GM12878 (cell line): ENCODE measurements around the gene HMGCL. TPM values are rescaled to one million over a fixed set of nuclear protein-coding genes. Genes with fewer than 3 reads are reported as not detected.
A peak's percentile ranks its signal among the peaks of the same experiment; 100 is the strongest.

Source experiments
- BCLAF1 ChIP-seq: fragments of 450-650 bp; IDR thresholded peaks from 2 replicates; pipeline ENCODE4 v1.6.1; 2017; ENCODE audit warnings: antibody characterized with exemption, mild to moderate bottlenecking, moderate library complexity
- BHLHE40 ChIP-seq, 2 experiments: fragments of 450-650 bp in 1 of 2; IDR thresholded peaks; 2 replicates each; pipeline ENCODE4 v1.6.1; 2011 to 2017; ENCODE audit warnings: low read depth in 2 of 2, borderline replicate concordance in 1 of 2, improper control_type of control experiment in 1 of 2, low read length in 1 of 2, mild to moderate bottlenecking in 1 of 2
- CREM ChIP-seq: IDR thresholded peaks from 2 replicates; pipeline ENCODE4 v1.6.1; 2014; ENCODE audit warnings: antibody characterized with exemption, low read depth
- E2F8 ChIP-seq: fragments of 450-650 bp; IDR thresholded peaks from 2 replicates; pipeline ENCODE4 v1.6.1; 2018; ENCODE audit warnings: mild to moderate bottlenecking, low read depth, moderate library complexity; ENCODE audit not compliant: partially characterized antibody
- EP300 ChIP-seq, 2 experiments: fragments of 150-350 bp in 1 of 2; IDR thresholded peaks; 2 replicates each; pipeline ENCODE4 v1.6.1; 2011 to 2012; ENCODE audit warnings: low read depth in 2 of 2, low read length in 2 of 2, borderline replicate concordance in 1 of 2, improper control_type of control experiment in 1 of 2, inconsistent platforms in 1 of 2; ENCODE audit not compliant: control insufficient read depth in 1 of 2
- FOS ChIP-seq: IDR thresholded peaks from 3 replicates; pipeline ENCODE4 v1.6.1; 2011; ENCODE audit warnings: borderline replicate concordance; ENCODE audit not compliant: insufficient read length; ENCODE audit errors: extremely low read depth
- JUNB ChIP-seq: IDR thresholded peaks from 2 replicates; pipeline ENCODE4 v1.6.1; 2016; ENCODE audit warnings: antibody characterized with exemption, mild to moderate bottlenecking
- MEF2A ChIP-seq: IDR thresholded peaks from 2 replicates; pipeline ENCODE4 v1.6.1; 2011; ENCODE audit warnings: low read depth, mild to moderate bottlenecking, low read length, moderate library complexity; ENCODE audit not compliant: insufficient read depth
- NFYB ChIP-seq: IDR thresholded peaks from 2 replicates; pipeline ENCODE4 v1.6.1; 2011; ENCODE audit warnings: low read depth, mild to moderate bottlenecking, low read length, improper control_type of control experiment, moderate library complexity; ENCODE audit not compliant: insufficient read depth
- NR2C1 ChIP-seq: fragments of 450-650 bp; IDR thresholded peaks from 2 replicates; pipeline ENCODE4 v1.6.1; 2017; ENCODE audit warnings: antibody characterized with exemption, mild to moderate bottlenecking, moderate library complexity
- NR2C2 ChIP-seq: IDR thresholded peaks from 2 replicates; pipeline ENCODE4 v1.6.1; 2011; ENCODE audit warnings: borderline replicate concordance, low read depth; ENCODE audit not compliant: control insufficient read depth, insufficient read length
- PAX8 ChIP-seq: fragments of 450-650 bp; IDR thresholded peaks from 2 replicates; pipeline ENCODE4 v1.6.1; 2017; ENCODE audit warnings: mild to moderate bottlenecking, moderate library complexity
- RFX5 ChIP-seq: IDR thresholded peaks from 2 replicates; pipeline ENCODE4 v1.6.1; 2011; ENCODE audit warnings: low read depth, low read length, improper control_type of control experiment
- SIN3A ChIP-seq: IDR thresholded peaks from 2 replicates; pipeline ENCODE4 v1.6.1; 2012; ENCODE audit warnings: low read depth, low read length, improper control_type of control experiment
- SMC3 ChIP-seq: IDR thresholded peaks from 2 replicates; pipeline ENCODE4 v1.6.1; 2011; ENCODE audit warnings: low read length, improper control_type of control experiment, borderline replicate concordance
- SP1 ChIP-seq: IDR thresholded peaks from one replicate; pipeline ENCODE4 v1.6.1; 2011; ENCODE audit warnings: low read depth, low read length
- TARDBP ChIP-seq: IDR thresholded peaks from 2 replicates; pipeline ENCODE4 v1.6.1; 2016; ENCODE audit warnings: borderline replicate concordance
- polyA plus RNA-seq, 11 experiments: library from polyadenylated mRNA; depleted of rRNA in 4 of 11; unstranded in 6 of 11; stranded (reverse) in 5 of 11; fragments of >200 nt; fragmentation: Nextera tagmentation in 4 of 11; fragmentation: Illumina TruSeq in 1 of 11; extraction: Ambion mirVana in 4 of 11; extraction: Trizol in 1 of 11; gene quantifications; 1 replicate in 1 of 11; 2 replicates in 10 of 11; pipeline versions ENCODE4 v1.2.1 to v1.2.3, GENCODE V29; 2011 to 2016; ENCODE audit warnings: inconsistent platforms in 2 of 11, missing spikeins in 2 of 11, low read depth in 1 of 11
- total RNA-seq, 4 experiments: library from RNA; depleted of rRNA in 3 of 4; stranded (reverse); fragments of >200 nt in 3 of 4; fragmentation: Illumina TruSeq in 1 of 4; extraction: Trizol in 1 of 4; gene quantifications; 2 replicates each; pipeline versions ENCODE4 v1.2.1 to v1.2.3, GENCODE V29; 2013 to 2021
- TF ChIP-seq, protein P1 (sequence below): fragments of 450-650 bp; IDR thresholded peaks from 2 replicates; pipeline ENCODE4 v1.6.1; 2018; ENCODE audit warnings: borderline replicate concordance, mild to moderate bottlenecking; ENCODE audit not compliant: partially characterized antibody
- TF ChIP-seq, protein P2 (sequence below): fragments of 450-650 bp; IDR thresholded peaks from 2 replicates; pipeline ENCODE4 v1.6.1; 2017; ENCODE audit warnings: mild to moderate bottlenecking

The HMGCL gene
- total and polyA plus RNA-seq, 10 of the 15 experiments (the other 5 are each of a cell fraction or from before 2014, with no cell fraction given): 29.4 to 127 (median 36.4) TPM

DNA sequence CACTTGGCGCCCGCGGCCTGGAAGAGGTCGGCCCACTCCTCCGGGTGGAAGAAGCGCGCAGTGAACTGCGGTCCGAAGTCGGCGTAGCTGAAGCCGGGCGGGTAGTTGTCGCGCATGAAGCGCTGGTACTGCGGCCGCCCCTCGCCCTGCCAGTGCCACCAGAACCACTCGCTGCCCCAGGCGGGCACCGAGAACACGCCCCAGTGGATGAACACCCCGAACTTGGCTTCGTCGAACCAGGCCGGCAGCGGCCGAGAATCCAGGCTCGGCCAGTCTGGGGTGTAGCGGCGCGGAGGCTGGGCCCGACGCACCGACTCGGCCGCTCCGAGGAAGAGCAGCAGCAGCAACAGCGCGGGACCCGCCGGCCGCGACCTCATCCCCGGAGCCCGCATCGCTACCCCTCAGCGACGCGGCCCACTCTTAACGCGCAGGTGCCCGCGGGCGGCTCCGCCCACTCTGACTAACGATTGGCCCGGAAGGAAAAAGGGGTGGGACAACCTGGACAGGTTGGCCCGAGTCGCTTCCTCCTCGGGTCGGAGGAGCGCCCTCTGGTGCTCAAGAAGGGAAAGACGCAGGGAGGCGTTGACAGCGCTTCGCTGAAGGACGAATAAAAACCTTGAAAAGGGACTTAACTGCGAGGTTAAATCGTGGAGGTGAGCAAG lies 42.8 kb upstream of the HMGCL start, which contains the start of gene FUCA1 (continued):
- TF ChIP-seq FOS (no peak), BHLHE40 (IDR thresholded peaks at IDR 0.05; ENCODE audit: borderline replicate concordance in 1 of 2, low read depth in 2 of 2, low read length in 1 of 2) (peak; percentile 53 to 63; a peak in 2 of 4 replicates), RFX5 (peak; percentile 10; the same call in 1 of the 2 replicates), PAX8 (no peak), EP300 (IDR thresholded peaks at IDR 0.05; ENCODE audit: borderline replicate concordance in 1 of 2, control insufficient read depth in 1 of 2, low read depth in 2 of 2, low read length in 2 of 2) (no peak), SMC3 (peak; percentile 79), SP1 (peak; percentile 65), E2F8 (no peak), TARDBP (no peak), SIN3A (peak; percentile 64; the same call in 1 of the 2 replicates), CREM (peak; percentile 68; the same call in 1 of the 2 replicates), NR2C1 (0 out of 2 replicates have a peak, but pooled peaks have one; percentile 28), NFYB (peak; percentile 68; the same call in 1 of the 2 replicates), BCLAF1 (no peak), JUNB (no peak), NR2C2 (no peak), MEF2A (no peak)
- TF ChIP-seq, protein P1, sequence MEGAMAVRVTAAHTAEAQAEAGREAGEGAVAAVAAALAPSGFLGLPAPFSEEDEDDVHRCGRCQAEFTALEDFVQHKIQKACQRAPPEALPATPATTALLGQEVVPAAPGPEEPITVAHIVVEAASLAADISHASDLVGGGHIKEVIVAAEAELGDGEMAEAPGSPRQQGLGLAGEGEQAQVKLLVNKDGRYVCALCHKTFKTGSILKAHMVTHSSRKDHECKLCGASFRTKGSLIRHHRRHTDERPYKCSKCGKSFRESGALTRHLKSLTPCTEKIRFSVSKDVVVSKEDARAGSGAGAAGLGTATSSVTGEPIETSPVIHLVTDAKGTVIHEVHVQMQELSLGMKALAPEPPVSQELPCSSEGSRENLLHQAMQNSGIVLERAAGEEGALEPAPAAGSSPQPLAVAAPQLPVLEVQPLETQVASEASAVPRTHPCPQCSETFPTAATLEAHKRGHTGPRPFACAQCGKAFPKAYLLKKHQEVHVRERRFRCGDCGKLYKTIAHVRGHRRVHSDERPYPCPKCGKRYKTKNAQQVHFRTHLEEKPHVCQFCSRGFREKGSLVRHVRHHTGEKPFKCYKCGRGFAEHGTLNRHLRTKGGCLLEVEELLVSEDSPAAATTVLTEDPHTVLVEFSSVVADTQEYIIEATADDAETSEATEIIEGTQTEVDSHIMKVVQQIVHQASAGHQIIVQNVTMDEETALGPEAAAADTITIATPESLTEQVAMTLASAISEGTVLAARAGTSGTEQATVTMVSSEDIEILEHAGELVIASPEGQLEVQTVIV: no peak
- TF ChIP-seq, protein P2, sequence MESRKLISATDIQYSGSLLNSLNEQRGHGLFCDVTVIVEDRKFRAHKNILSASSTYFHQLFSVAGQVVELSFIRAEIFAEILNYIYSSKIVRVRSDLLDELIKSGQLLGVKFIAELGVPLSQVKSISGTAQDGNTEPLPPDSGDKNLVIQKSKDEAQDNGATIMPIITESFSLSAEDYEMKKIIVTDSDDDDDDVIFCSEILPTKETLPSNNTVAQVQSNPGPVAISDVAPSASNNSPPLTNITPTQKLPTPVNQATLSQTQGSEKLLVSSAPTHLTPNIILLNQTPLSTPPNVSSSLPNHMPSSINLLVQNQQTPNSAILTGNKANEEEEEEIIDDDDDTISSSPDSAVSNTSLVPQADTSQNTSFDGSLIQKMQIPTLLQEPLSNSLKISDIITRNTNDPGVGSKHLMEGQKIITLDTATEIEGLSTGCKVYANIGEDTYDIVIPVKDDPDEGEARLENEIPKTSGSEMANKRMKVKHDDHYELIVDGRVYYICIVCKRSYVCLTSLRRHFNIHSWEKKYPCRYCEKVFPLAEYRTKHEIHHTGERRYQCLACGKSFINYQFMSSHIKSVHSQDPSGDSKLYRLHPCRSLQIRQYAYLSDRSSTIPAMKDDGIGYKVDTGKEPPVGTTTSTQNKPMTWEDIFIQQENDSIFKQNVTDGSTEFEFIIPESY: peak; percentile 98
